Aorta (tissue), 5 donors: ENCODE results near the gene MAEA. TPM values are rescaled to one million over a fixed set of nuclear protein-coding genes. Genes with fewer than 3 reads are reported as not detected.

ENCODE experiments used
- ATAC-seq: fragments of 200-7000 bp; cut with Tn5 transposase; one replicate; pipeline ENCODE4 v1.9.1; 2022; ENCODE audit warnings: moderate library complexity; ENCODE audit not compliant: low FRiP score
- DNase-seq, 2 donors: peaks; one replicate each; pipeline ENCODE4 v3.0.0-alpha.2; 2020
- H3K27ac ChIP-seq, 2 donors: one replicate each; pipeline ENCODE4 v1.5.1; 2013; ENCODE audit warnings: low read length in 2 of 2, mild to moderate bottlenecking in 2 of 2, moderate library complexity in 2 of 2, control low read depth in 1 of 2, inconsistent platforms in 1 of 2, low read depth in 1 of 2
- H3K27me3 ChIP-seq, 2 donors: one replicate each; pipeline ENCODE4 v1.6.1; 2013; ENCODE audit warnings: control low read depth in 1 of 2, low read length in 1 of 2, mild to moderate bottlenecking in 1 of 2, moderate library complexity in 1 of 2; ENCODE audit not compliant: insufficient read depth in 2 of 2, control insufficient read depth in 1 of 2
- H3K36me3 ChIP-seq, 2 donors: one replicate each; pipeline ENCODE4 v1.6.1; 2013; ENCODE audit warnings: control low read depth in 1 of 2, low read length in 1 of 2, mild to moderate bottlenecking in 1 of 2; ENCODE audit not compliant: insufficient read depth in 2 of 2, control insufficient read depth in 1 of 2
- H3K4me1 ChIP-seq, 2 donors: one replicate each; pipeline ENCODE4 v1.6.1; 2013; ENCODE audit warnings: low read length in 2 of 2, control low read depth in 1 of 2, mild to moderate bottlenecking in 1 of 2, moderate library complexity in 1 of 2; ENCODE audit not compliant: insufficient read depth in 2 of 2, control insufficient read depth in 1 of 2
- H3K4me3 ChIP-seq, 2 donors: one replicate each; pipeline ENCODE4 v1.5.1; 2013; ENCODE audit warnings: low read length in 2 of 2, control low read depth in 1 of 2, mild to moderate bottlenecking in 1 of 2
- H3K9me3 ChIP-seq: one replicate; pipeline ENCODE4 v1.6.1; 2013; ENCODE audit warnings: mild to moderate bottlenecking, low read length; ENCODE audit not compliant: control insufficient read depth
- WGBS, 2 donors: extraction: QIAGEN DNeasy Blood & Tissue Kit; methylation state at CpG; one replicate each; pipeline ENCODE4 v1.1.7; 2013; 5-methylcytosine and 5-hydroxymethylcytosine counted together
- intact Hi-C, 2 donors: fragments of 100-400 bp; cut with DNase I; formaldehyde crosslinking; loops; one replicate each; pipeline versions ENCODE4 v1.14.2 to v1.15.0; 2022
- polyA plus RNA-seq, 2 donors: library from polyadenylated mRNA; stranded (reverse); fragments of 200-250 nt; gene quantifications; one replicate each; pipeline ENCODE4 v1.2.3, GENCODE V29; 2013
- total RNA-seq, 2 donors: library from RNA; stranded (reverse); fragmentation: NEBNext Ultra II Directional; extraction: Animal tissue kit (Norgen Biotek cat#: 25700); gene quantifications; one replicate each; pipeline ENCODE4 v1.2.1, GENCODE V29; 2021
- donor health status: healthy with polysubstance abuse.
- donor health status: Bipolar disorder and iron deficiency.
- donor health status: DM: no; HTN: no; CAD: no.
- donor health status: DM: no; HTN: no; CAD: no.
- donor health status: DM: yes; HTN: yes; CAD: no.

MAEA gene
- total and polyA plus RNA-seq, 4 donors = 32.4 to 62.0 (median 55.5) TPM

DNA sequence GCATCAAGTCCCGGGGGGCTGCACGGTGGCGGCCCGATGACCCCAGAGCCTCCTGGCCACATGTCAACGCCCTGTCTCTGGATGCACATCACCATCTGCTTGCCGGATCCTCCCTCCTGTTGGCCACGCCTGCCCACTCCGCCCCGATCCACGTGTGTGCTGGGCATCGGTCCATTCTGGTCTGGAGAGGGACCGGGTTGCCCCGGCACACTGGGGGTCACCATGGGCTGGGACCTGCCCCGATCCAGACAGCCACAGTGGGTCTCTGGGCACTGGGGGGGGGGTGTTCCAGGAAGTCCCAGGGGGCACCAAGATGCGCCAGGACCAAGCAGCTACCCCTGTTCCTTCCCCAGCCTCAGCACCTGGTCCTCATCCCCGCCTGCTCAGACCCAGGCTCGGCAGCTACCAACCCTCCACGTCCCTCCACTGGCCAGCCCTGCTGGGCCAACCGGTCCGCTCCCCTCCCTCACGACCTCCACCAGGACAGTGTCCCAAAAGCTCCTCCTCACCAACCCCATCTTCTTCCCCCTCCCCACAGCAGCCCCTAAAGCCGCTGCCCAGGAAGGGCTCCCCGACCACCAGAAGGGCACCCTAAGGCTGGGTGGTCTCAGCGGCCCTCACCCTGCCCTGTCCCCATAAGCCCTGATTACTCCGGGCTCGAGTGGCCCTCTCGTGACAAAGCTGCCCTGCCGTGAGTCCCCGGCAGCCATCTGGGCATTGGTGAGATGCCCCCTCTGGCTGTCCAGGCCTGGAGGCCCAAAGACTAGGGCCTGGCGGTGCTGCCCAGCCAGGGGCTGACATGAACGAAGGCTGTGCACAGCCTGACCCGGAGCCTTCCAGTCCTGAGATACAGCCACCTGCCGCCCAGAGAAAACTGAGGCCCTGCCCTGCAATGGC, 45.4 kb upstream of the MAEA start:
- Histone ChIP-seq H3K27ac (no peak overlapping the region), H3K36me3 (no peaks in the 10 kb centered on the region), H3K27me3 (no peaks in the 10 kb centered on the region), H3K4me1 (no peaks in the 10 kb centered on the region), H3K9me3 (no peaks in the 10 kb centered on the region), H3K4me3 (no peak overlapping the region)
- ATAC-seq (no peak), DNase-seq (peak; percentile 44 to 74)
- intact Hi-C loops = loop anchor here in 1 of 2 donors (10.0 kb wide), 2 partner anchors 50 to 110 kb away; no protein-coding TSS in a partner anchor
- 67 to 72% methylated on average over 29 to 33 of the region's 33 CpGs for WGBS, 2 donors

DNA sequence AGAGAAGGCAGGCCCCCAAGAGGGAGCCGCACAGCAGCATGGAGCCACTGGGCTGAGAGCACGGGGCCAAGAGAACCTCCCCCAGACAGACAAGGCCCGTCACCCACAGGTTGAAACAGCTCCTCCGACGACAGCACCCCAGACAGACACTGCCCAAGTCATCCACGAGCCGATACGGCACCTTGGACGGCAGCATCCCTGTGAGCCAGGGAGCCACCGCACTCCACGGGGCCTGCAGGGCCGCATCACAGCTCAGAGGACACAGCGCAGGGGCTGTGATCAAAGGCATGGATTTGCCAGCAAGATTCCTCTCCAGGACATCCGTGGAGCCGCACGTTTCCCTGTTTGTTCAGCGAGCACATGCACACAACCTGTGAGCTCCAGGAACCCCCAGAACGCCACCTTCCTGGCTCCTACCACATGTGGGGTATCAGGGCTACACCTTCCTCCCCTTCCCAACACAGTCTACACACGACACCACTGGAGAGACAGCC, 44.7 kb upstream of the MAEA start:
- H3K9me3 ChIP-seq = no peaks in the 10 kb centered on the region
- intact Hi-C loops = loop anchor here in 1 of 2 donors (5.0 to 10.0 kb wide), 3 partner anchors 50 to 110 kb away; no protein-coding TSS in a partner anchor
- no peaks in the 10 kb centered on the region for H3K36me3 ChIP-seq
- H3K27ac ChIP-seq = no peak overlapping the region
- 79 to 83% methylated on average over 19 of the region's 19 CpGs for WGBS, 2 donors
- DNase-seq (no peak), ATAC-seq (no peak)
- no peaks in the 10 kb centered on the region for H3K27me3 ChIP-seq
- no peak overlapping the region for H3K4me3 ChIP-seq
- H3K4me1 ChIP-seq = peaks cover 0 to 3% of the 10 kb centered on the region in 2 donors

DNA sequence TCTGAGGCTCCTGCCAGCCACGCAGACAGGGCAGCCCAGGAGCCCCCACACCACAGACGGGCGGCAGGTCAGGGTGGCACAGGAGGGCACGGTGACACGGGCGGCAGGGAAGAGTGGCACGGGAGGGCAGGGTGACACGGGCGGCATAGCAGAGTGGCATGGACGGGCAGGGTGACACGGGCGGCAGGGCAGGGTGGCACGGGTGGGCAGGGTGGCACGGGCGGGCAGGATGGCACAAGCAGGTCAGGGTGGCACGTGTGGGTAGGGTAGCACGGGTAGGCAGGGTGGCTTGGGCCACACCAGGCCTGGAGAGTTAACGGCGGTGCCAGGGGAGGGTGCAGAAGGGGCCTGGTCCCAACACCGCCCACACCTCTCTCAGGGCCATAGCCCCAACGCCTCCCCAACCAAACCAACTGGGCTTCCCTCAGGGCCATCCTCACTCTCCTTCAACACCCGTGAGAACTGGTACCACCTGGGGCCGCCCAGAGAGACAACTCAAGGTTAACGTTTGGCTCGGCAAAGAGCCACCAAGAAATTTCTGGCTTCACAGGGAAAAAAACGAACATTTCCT, 44.1 kb upstream of the MAEA start:
- Histone ChIP-seq H3K27me3 (no peaks in the 10 kb centered on the region), H3K9me3 (no peaks in the 10 kb centered on the region), H3K4me1 (peaks cover 0 to 3% of the 10 kb centered on the region in 2 donors), H3K4me3 (no peak overlapping the region), H3K36me3 (no peaks in the 10 kb centered on the region), H3K27ac (no peak overlapping the region)
- intact Hi-C loops = loop anchor here (2.0 to 10.0 kb wide), 4 partner anchors 51 to 111 kb away; no protein-coding TSS in a partner anchor
- 81 to 82% methylated on average over 26 of the region's 26 CpGs for WGBS, 2 donors
- DNase-seq (peak; percentile 48 to 51), ATAC-seq (no peak)

DNA sequence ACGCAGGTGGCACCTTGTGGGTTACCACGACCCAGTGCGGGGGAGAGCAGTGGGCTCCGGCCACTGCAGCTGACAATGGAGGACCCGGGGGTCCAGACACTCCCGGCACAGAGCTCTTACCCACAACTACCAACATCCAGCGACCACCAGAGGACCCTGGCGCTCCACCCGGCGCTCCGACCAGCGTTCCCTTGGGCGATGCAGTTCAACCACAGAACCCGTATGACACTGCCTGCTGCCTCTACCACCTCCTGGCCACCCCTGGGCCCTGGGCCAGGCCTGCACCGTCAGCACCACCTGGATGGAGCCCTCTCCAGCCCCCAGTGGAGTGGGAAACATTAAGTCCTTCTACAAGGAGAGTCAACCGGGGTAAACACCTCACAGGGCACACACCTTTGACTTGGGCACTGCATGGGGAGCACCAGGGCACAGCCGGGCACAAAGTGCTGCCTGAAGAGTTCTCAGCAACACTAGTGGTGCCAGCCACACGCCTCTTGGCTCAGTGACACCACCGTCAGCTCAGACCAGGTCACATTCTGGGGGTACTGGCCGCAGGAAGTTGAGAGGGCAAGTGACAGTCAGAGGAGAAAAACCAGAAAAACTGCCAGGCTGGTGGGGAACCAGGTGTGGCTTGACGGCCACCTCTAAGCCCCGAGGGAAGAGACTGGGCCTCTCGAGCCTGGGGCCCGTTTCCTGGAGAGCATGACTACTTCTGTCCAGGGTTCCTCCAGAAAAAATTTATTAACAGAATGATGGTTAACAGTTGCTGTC, 43.4 kb upstream of the MAEA start:
- 62 to 64% methylated on average over 24 of the region's 24 CpGs for WGBS, 2 donors
- H3K4me1 ChIP-seq = peaks cover 0 to 3% of the 10 kb centered on the region in 2 donors
- no peak overlapping the region for H3K27ac ChIP-seq
- H3K4me3 ChIP-seq = no peak overlapping the region
- intact Hi-C loops = loop anchor here (2.0 to 10.0 kb wide), 4 partner anchors 51 to 111 kb away; no protein-coding TSS in a partner anchor
- no peaks in the 10 kb centered on the region for H3K36me3 ChIP-seq
- ATAC-seq (no peak), DNase-seq (peak; percentile 46 to 75)
- H3K27me3 ChIP-seq = no peaks in the 10 kb centered on the region
- no peaks in the 10 kb centered on the region for H3K9me3 ChIP-seq

DNA sequence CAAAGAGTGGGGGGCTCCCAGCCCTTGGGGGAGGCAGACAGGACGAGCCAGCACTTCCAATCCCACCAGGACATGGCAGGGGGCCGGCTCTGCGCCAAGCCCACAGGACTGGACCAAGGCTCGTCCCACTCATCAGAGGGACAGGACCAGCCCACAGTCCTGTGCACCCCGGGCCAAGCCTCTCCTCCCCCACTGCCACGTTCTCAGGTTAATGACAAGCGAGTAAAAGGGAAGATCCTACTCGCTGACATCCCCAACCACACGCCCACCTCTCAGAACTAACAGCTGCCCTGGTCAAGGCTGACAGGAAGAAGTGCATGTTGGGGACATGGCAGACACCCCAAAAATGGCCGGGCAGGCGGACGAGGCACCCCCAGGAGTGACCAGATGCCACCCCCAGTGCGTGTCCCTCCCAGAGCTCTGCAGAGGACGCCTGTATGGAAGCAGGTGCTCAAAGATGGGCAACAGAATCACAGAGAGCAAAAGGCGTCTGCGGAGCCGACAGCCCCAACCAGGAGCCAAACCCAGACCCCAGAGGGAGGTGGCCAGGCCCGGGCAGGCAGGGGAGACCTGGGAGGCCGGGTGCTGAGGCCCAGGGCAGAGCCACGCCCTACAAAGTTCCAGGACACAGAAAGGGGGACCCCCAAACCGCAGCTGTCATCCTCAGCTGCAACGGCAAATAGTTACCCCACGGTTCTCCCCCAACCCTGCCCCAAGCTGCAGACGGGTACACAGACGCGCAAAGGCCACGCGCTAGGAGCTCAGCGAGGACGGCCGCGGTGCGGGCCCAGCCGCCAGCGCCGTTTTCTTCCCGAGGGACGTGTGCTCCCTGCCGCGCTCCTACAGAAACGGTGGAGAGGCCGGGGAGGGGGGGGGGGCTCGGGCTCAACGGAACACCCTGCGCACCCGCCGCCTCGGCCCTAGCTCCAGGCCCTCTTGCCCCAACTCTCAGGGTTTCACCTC, 42.5 kb upstream of the MAEA start:
- no peak for ATAC-seq
- Histone ChIP-seq H3K27ac (peak overlapping the region in 1 of 2 donors; percentile 48), H3K4me1 (peaks cover 0 to 3% of the 10 kb centered on the region in 2 donors), H3K4me3 (peak overlapping the region; percentile 76 to 82), H3K36me3 (no peaks in the 10 kb centered on the region), H3K27me3 (no peaks in the 10 kb centered on the region), H3K9me3 (no peaks in the 10 kb centered on the region)
- DNase-seq = peak; percentile 47 to 80
- intact Hi-C loops = loop anchor here (2.0 to 10.0 kb wide), 4 partner anchors 52 to 112 kb away; no protein-coding TSS in a partner anchor
- 14 to 16% methylated on average over 44 to 48 of the region's 48 CpGs for WGBS, 2 donors

DNA sequence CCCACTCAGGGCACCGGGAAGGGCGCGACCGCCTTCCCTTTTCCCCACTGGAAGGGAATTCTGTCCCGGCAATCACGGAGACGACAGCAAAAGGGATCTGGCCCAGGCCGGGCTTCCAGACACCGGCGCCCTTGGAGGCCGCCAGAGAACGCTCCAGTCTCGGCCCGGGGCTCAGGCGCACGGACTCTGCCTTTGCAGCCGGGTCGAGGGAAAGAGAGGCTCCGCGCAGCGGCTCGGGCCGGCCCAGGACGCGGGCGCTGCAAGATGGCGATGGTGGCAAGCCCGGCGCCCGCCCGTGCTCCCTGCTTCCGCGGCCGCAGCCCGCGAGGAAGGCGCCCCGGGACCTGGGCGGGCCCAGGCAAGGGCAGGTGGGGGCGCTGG, 41.8 kb upstream of the MAEA start:
- 0 to 2% methylated on average over 24 to 40 of the region's 40 CpGs for WGBS, 2 donors
- no peaks in the 10 kb centered on the region for H3K27me3 ChIP-seq
- peak overlapping the region; percentile 50 to 88 for H3K27ac ChIP-seq
- H3K36me3 ChIP-seq = no peaks in the 10 kb centered on the region
- ATAC-seq (no peak), DNase-seq (no peak)
- peaks cover 0 to 3% of the 10 kb centered on the region in 2 donors for H3K4me1 ChIP-seq
- peak overlapping the region; percentile 76 to 82 for H3K4me3 ChIP-seq
- H3K9me3 ChIP-seq = no peaks in the 10 kb centered on the region
- intact Hi-C loops = loop anchor here (2.0 to 10.0 kb wide), 4 partner anchors 53 to 113 kb away; no protein-coding TSS in a partner anchor

DNA sequence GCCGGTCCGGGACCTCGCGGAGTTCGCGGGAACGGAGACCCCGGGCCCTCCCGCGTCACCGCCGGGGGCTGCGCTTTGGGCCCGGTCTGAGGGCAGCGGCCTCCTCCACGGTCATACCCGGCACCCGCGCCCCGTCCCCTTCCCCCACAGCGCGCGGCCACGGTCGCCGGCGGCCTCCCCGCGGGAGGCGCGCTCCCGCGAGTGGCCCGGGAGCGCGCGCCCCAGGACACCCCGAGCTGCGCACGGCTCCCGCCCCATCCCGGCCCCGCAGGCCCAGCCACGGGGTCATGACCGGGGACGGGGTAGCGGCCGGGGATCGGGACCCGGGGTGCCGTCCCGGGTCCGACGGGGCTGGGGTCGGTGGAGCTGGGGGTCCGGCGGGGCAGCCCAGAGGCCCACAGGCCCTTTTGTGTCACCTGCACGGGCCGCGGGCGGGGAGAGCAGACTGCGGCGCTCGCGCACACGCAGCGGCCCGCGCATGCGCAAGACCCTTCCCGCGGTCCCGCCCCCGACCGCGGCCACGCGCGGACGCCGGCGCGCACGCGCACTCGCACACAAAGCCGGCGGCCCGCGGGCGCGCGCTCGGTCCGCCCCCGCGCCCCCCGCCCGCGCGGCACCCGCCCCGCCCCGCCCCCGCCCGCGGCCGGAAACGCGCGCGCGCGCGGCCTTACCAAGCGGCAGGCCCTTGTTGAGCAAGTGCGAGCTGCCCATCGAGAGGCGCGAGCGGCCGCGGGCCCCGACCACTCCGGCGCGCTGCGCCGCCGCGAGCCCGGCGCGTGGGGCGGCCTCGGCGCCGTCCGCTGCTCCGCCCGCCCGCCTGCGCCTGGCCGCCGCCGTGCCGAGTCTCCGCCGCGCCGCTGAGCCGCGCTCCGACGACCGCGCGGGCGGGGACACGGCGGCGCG, 41.2 kb upstream of the MAEA start, which contains the start of gene CTBP1:
Gene CTBP1, minus strand, starts transcription at position 886 of the 903 bp plus-strand sequence. CDS start 7,799 bp downstream, outside the sequence.
- Histone ChIP-seq H3K27me3 (no peaks in the 10 kb centered on the region), H3K27ac (peak within 1 kb of the TSS; percentile 84 to 88), H3K9me3 (no peaks in the 10 kb centered on the region), H3K4me1 (peaks cover 0 to 3% of the 10 kb centered on the region in 2 donors), H3K4me3 (peak within 1 kb of the TSS; percentile 76 to 86), H3K36me3 (no peaks in the 10 kb centered on the region)
- WGBS, 2 donors = 1% methylated on average over 40 to 163 of the region's 163 CpGs
- intact Hi-C loops = loop anchor here (1.0 to 10.0 kb wide), 4 partner anchors 54 to 114 kb away; no protein-coding TSS in a partner anchor
- peak; percentile 88 for ATAC-seq
- peak; percentile 85 to 92 for DNase-seq
